Neuron (in vitro differentiated cells): Measurements from ENCODE around the gene PPP2R2C.

ENCODE experiments used
- H2AFZ ChIP-seq: one replicate; pipeline ENCODE4 v1.6.1; 2013; ENCODE audit warnings: low read depth, mild to moderate bottlenecking, inconsistent platforms, low read length, moderate library complexity
- H3K27me3 ChIP-seq: one replicate; pipeline ENCODE4 v1.6.1; 2013; ENCODE audit warnings: low read length; ENCODE audit not compliant: insufficient read depth
- H3K36me3 ChIP-seq: one replicate; pipeline ENCODE4 v1.6.1; 2013; ENCODE audit warnings: low read length; ENCODE audit not compliant: insufficient read depth
- H3K4me1 ChIP-seq: one replicate; pipeline ENCODE4 v1.6.1; 2013; ENCODE audit warnings: low read length; ENCODE audit not compliant: insufficient read depth
- H3K4me3 ChIP-seq: 2 replicates; pipeline ENCODE4 v1.5.1; 2013; ENCODE audit warnings: mild to moderate bottlenecking, low read length, moderate library complexity
- H3K9me3 ChIP-seq: one replicate; pipeline ENCODE4 v1.6.1; 2013; ENCODE audit warnings: low read length

PPP2R2C gene

GRCh38 chr4:6322761-6323566 is 149.4 kb downstream of the PPP2R2C start:
- no peaks in the 10 kb centered on the region for H3K36me3 ChIP-seq
- no peak overlapping the region for H2AFZ ChIP-seq
- H3K27me3 ChIP-seq = peaks cover 1% of the 10 kb centered on the region
- peaks cover 3% of the 10 kb centered on the region for H3K9me3 ChIP-seq
- no peak overlapping the region for H3K4me3 ChIP-seq
- H3K4me1 ChIP-seq = peaks cover 13% of the 10 kb centered on the region

GRCh38 chr4:6322067-6322760 is 150.2 kb downstream of the PPP2R2C start:
- Histone ChIP-seq H3K27me3 (no peaks in the 10 kb centered on the region), H3K9me3 (peaks cover 3% of the 10 kb centered on the region), H3K4me3 (no peak overlapping the region), H3K36me3 (no peaks in the 10 kb centered on the region), H3K4me1 (peaks cover 13% of the 10 kb centered on the region), H2AFZ (no peak overlapping the region)

- no peak overlapping the region for H2AFZ ChIP-seq
- peaks cover 13% of the 10 kb centered on the region for H3K4me1 ChIP-seq
- no peak overlapping the region for H3K4me3 ChIP-seq
- peaks cover 3% of the 10 kb centered on the region for H3K9me3 ChIP-seq
- no peaks in the 10 kb centered on the region for H3K36me3 ChIP-seq
- no peaks in the 10 kb centered on the region for H3K27me3 ChIP-seq
Observed at GRCh38 chr4:6321361-6321760, 151.1 kb downstream of the PPP2R2C start.

GRCh38 chr4:6320663-6321062 is 151.8 kb downstream of the PPP2R2C start:
- H3K36me3 ChIP-seq = no peaks in the 10 kb centered on the region
- no peak overlapping the region for H2AFZ ChIP-seq
- no peaks in the 10 kb centered on the region for H3K27me3 ChIP-seq
- peaks cover 9% of the 10 kb centered on the region for H3K4me1 ChIP-seq
- no peak overlapping the region for H3K4me3 ChIP-seq
- H3K9me3 ChIP-seq = peaks cover 3% of the 10 kb centered on the region

DNA sequence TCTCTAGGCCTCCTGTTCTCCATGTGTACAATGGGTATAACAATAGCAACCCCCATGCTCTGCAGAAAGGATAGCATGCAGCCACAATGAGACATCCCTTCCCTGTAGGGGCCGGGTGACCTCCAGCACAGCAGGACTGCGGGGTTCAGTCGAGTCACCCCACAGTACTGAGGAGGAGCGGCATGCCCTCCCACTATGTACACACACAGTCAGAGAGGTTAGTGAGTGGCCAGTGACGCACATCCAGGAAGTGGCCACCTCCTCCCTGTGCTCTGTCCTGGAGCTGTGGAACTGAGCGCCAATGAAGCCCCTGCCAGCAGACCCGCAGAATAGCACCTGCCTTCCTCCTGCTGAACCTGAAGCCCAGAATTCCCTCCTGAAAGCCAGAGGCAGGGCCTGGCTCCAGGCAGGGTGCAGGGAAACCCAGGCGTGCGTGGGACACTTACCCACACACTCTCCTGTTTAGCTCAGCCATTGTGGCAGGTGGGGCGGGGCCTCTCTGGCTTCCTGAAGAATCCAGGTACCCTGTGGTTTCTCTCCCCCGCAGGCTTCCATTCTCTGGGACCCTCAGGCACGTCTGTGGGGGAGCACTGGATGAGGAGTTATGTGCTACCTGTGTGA is 152.8 kb downstream of the PPP2R2C start:
- no peaks in the 10 kb centered on the region for H3K4me1 ChIP-seq
- no peaks in the 10 kb centered on the region for H3K36me3 ChIP-seq
- no peaks in the 10 kb centered on the region for H3K27me3 ChIP-seq
- no peak overlapping the region for H3K4me3 ChIP-seq
- peaks cover 3% of the 10 kb centered on the region for H3K9me3 ChIP-seq
- no peak overlapping the region for H2AFZ ChIP-seq

DNA sequence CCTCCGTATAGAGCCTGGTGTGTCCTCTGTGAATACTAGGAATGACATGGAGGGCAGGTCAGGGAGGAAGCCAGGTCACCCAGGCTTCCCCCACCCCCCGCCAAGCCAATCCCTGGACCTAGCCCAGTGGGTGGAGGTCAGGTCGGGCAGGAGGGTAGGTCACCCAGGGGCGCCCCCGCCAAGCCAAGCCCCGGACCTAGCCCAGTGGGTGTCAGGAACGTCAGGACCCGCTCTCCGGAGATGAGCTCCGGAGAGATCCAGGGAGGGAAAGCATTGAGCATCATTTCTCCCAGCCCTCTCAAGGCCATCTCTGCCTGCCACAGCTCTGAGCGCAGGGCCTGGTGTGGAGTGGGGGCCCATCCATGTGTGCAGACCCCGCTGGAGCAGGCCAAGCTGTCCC is 154.2 kb downstream of the PPP2R2C start:
- H3K36me3 ChIP-seq = no peaks in the 10 kb centered on the region
- H3K9me3 ChIP-seq = peaks cover 3% of the 10 kb centered on the region
- no peaks in the 10 kb centered on the region for H3K4me1 ChIP-seq
- H2AFZ ChIP-seq = no peak overlapping the region
- no peak overlapping the region for H3K4me3 ChIP-seq
- H3K27me3 ChIP-seq = no peaks in the 10 kb centered on the region

- Histone ChIP-seq H3K27me3 (no peaks in the 10 kb centered on the region), H2AFZ (no peak overlapping the region), H3K4me1 (no peaks in the 10 kb centered on the region), H3K36me3 (no peaks in the 10 kb centered on the region), H3K4me3 (no peak overlapping the region), H3K9me3 (peaks cover 3% of the 10 kb centered on the region)
Observed at GRCh38 chr4:6316461-6317003, 155.9 kb downstream of the PPP2R2C start.

DNA sequence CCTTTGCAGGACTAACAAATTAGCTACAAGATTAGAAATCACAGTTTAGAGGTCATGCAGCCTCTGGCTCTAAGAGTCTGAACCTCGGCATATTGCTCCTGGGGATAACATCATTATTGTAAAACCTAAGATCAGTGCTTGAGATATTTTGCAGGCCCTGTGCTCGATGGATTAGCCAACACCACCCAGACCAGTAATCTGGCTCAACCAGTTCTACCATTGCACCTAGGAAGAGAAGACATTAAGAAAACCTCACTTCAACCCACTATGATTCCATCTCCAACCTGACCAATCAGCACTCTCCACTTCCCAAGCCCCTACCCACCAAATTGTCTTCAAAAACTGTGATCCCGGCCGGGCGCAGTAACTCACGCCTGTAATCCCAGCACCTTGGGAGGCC is 159.2 kb downstream of the PPP2R2C start:
- Histone ChIP-seq H3K27me3 (no peaks in the 10 kb centered on the region), H3K4me3 (no peak overlapping the region)

GRCh38 chr4:6309777-6310176 is 162.6 kb downstream of the PPP2R2C start:
- H3K36me3 ChIP-seq = no peaks in the 10 kb centered on the region
- no peaks in the 10 kb centered on the region for H3K27me3 ChIP-seq
- peaks cover 3% of the 10 kb centered on the region for H3K4me1 ChIP-seq
- H3K4me3 ChIP-seq = peak overlapping the region; percentile 59
- H3K9me3 ChIP-seq = no peaks in the 10 kb centered on the region
- peak overlapping the region; percentile 97 for H2AFZ ChIP-seq

More for the DNA sequence above, 159.2 kb downstream of the PPP2R2C start:
- Histone ChIP-seq H2AFZ (no peak overlapping the region), H3K4me1 (no peaks in the 10 kb centered on the region), H3K36me3 (no peaks in the 10 kb centered on the region), H3K9me3 (no peaks in the 10 kb centered on the region)

GRCh38 chr4:6308899-6309643 is 163.3 kb downstream of the PPP2R2C start:
- peaks cover 3% of the 10 kb centered on the region for H3K4me1 ChIP-seq
- no peaks in the 10 kb centered on the region for H3K9me3 ChIP-seq
- H3K27me3 ChIP-seq = no peaks in the 10 kb centered on the region
- peak overlapping the region; percentile 59 for H3K4me3 ChIP-seq
- no peaks in the 10 kb centered on the region for H3K36me3 ChIP-seq
- peak overlapping the region; percentile 97 for H2AFZ ChIP-seq

- Histone ChIP-seq H3K27me3 (no peaks in the 10 kb centered on the region), H3K36me3 (no peaks in the 10 kb centered on the region), H2AFZ (no peak overlapping the region), H3K4me3 (no peak overlapping the region), H3K4me1 (peaks cover 3% of the 10 kb centered on the region), H3K9me3 (no peaks in the 10 kb centered on the region)
Observed at GRCh38 chr4:6307891-6308290, 164.5 kb downstream of the PPP2R2C start.

DNA sequence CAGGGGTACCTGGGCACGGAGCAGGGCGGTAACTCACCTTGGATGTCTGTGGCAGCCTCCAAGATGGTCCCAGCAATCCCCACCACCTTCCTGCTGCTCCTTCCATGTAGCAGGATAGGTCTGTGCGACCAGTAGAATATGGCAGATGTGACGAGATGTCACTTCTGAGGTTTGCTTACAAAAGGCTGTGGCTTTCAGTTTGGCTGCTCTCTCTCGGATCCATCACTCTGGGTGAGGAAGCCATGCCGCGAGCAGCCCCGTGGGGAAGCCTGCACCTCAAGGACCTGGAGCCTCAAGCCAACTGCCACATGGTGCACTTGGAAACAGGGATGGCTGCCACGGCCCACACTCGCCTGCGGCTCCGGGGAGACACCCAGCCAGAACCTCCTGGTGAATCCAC is 165.2 kb downstream of the PPP2R2C start:
- Histone ChIP-seq H3K9me3 (no peaks in the 10 kb centered on the region), H3K36me3 (peaks cover 6% of the 10 kb centered on the region), H3K4me3 (no peak overlapping the region), H3K27me3 (no peaks in the 10 kb centered on the region), H2AFZ (no peak overlapping the region), H3K4me1 (peaks cover 3% of the 10 kb centered on the region)
